Measurements from ENCODE around the gene CCDC9B.

Gene CCDC9B

DNA sequence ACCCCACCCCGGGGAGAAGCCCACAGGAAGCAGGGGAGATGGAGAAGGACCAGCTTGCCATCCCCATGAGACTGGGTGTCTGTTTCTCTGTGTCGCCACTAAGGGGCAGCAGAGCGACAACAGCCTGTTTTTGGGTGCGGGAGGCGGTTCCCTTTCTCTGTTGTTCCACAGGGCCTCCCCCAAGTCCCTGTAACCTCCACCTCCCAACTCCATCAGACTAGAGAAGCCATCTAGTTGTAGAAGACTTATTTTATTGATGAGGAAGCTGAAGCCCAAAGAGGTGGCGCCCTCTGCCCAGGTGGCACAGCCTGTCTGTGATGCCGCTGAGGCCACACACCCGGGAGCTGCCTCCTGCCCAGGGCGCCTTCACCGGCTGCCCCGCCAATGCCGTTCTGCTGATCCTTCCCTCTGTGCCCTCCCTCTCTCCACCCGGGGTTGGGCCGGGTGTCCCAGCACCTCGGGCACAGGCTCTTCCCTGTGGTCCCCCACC, 3.9 kb upstream of the CCDC9B start:
- no peak overlapping the region for H3K4me3 ChIP-seq (ENCODE audit: low read depth, low read length)
- DNase-seq (ENCODE audit: low read depth) = no peak
- TF ChIP-seq, protein P1, sequence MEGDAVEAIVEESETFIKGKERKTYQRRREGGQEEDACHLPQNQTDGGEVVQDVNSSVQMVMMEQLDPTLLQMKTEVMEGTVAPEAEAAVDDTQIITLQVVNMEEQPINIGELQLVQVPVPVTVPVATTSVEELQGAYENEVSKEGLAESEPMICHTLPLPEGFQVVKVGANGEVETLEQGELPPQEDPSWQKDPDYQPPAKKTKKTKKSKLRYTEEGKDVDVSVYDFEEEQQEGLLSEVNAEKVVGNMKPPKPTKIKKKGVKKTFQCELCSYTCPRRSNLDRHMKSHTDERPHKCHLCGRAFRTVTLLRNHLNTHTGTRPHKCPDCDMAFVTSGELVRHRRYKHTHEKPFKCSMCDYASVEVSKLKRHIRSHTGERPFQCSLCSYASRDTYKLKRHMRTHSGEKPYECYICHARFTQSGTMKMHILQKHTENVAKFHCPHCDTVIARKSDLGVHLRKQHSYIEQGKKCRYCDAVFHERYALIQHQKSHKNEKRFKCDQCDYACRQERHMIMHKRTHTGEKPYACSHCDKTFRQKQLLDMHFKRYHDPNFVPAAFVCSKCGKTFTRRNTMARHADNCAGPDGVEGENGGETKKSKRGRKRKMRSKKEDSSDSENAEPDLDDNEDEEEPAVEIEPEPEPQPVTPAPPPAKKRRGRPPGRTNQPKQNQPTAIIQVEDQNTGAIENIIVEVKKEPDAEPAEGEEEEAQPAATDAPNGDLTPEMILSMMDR (IDR thresholded peaks at IDR 0.05; ENCODE audit: control insufficient read depth, extremely low read depth, insufficient read depth) = peak; percentile 81

DNA sequence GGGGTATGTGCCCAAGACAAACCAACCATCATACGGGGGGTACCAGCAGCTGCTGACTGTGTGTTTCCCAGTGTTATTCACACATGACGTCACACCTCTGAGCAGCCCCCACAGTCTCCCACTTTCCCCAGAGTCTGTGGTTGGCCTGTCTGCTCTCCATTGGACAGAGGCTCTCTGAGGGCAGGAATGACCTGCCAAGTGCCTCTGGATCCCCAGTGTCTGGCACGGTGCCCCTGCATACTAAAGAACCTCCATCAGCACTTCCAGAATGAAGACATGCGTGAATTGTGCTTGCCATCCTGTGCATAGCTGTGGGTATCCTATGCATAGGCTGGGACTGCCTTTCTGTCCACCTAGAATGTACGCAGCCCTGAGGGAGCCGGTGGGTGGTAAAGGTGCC, 3.5 kb upstream of the CCDC9B start:
- DNase-seq (ENCODE audit: low read depth) = no peak
- TF ChIP-seq, protein P1 (IDR thresholded peaks at IDR 0.05; ENCODE audit: control insufficient read depth, extremely low read depth, insufficient read depth) = no peak
- no peak overlapping the region for H3K4me3 ChIP-seq (ENCODE audit: low read depth, low read length)

DNA sequence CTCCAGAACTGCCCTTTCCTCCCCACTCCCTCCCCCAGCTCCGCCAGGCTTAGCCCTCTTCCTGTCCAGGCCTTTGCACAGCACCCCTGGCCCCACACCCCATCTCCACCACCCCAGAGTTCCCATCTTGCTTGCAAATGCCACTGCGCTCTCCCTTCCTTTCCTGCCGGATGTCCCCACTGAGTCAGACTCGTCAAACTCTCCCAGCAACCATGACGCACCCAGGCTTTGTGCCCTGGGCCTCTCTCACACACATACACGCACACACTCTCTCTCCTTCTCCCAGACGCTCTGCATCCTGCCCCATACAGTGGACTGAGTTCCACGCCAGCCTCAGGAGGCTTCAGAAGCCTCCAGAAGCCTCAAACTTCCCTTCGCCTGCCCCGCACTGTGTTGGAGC, 2.8 kb upstream of the CCDC9B start:
- TF ChIP-seq, protein P1 (IDR thresholded peaks at IDR 0.05; ENCODE audit: control insufficient read depth, extremely low read depth, insufficient read depth) = no peak
- H3K4me3 ChIP-seq (ENCODE audit: low read depth, low read length) = no peak overlapping the region
- no peak for DNase-seq (ENCODE audit: low read depth)

DNA sequence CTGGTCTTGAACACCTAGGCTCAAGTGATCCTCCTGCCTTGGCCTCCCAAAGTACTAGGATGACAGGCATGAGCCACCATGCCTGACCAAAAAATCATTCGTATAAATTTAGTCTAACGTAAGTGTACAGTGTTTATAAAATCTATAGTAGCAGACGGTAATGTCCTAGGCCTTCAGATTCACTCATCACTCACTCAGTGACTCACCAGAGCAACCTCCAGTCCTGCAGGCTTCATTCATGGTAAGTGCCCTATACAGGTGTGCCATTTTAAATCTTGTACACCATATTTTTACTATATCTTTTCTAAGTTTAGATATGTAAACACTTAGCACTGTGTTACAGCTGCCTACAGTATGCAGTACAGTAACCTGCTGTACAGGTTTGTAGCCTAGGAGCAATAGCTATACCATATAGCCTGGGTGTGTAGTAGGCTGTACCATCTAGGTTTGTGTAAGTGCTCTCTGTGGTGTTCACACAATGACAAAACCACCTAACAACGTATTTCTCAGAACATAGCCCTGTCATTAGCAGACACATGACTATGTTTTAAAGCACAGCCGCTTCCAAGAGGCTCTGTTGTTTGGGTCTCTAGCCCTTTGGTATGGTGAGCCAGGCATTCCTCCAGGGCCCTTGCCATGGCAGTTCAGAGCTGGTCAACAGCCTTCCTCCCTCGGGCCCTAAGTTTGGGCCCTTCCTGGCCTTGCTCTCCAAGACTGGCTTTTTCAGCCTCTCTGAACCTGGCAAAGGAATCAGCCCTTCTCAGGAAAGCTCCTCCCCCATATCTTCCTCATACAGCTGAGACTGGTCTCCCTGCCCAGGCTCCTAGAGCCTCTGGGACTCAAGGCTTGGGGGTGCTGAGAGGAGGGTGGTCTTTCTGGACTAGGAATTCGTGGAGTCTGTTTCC, 1.9 kb upstream of the CCDC9B start:
- no peak for DNase-seq (ENCODE audit: low read depth)

DNA sequence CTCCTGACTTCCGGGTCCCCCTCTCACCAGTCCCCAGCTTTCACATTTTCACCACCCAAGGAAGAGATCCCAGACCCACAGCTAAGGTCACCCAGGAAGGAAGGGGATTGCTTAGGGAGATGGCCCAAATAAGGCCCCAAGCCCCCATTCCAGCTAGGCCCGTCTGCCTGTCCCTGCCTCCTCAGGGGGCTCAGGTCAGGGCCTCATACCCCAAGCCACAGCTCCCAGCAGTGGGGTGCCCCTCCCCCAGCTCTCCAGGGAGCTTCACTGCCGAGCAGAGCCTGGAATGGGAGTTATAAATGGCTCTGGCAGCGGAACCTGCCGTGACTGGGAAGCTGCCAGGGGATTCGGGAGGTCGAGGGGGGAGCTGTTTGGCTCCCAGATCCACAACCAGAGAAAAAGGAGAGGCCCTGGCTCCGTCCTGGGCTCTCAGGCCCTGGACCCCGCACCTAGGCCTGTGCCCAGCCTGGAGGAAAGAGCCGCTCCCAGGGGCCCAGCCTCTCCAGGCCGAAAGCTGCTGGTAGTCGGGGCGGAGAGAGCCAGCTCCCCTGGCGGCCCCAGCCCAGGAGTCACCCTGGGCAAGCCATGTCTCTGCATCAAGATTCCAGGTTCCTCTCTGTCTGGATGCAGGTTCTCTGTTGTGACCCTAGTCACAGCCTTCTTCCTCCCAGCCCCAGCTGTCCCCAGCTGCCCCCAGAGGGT, 550 bp downstream of the CCDC9B start:
- TF ChIP-seq, protein P1 (IDR thresholded peaks at IDR 0.05; ENCODE audit: control insufficient read depth, extremely low read depth, insufficient read depth) = no peak
- DNase-seq (ENCODE audit: low read depth) = no peak
- peak overlapping the region; percentile 55 for H3K4me3 ChIP-seq (ENCODE audit: low read depth, low read length)

More for the DNA sequence above, 1.9 kb upstream of the CCDC9B start:
- TF ChIP-seq, protein P1 (IDR thresholded peaks at IDR 0.05; ENCODE audit: control insufficient read depth, extremely low read depth, insufficient read depth) = no peak
- H3K4me3 ChIP-seq (ENCODE audit: low read depth, low read length) = no peak overlapping the region

DNA sequence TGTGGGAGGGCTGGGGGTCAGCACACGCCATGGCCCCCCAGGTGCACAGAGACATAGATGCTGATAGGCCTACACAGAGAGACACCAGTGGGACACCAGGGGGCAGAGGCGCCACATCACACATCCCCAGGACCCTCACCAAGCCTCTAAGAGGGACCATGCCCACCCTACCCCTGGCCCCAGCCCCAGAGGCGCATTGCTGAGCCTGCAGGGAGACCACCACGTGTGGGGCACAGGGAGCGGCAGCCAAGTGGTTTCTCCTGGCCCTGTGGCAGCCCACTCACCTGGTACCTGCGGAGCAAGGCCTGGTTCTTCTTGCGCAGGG, 1.2 kb downstream of the CCDC9B start:
- H3K4me3 ChIP-seq (ENCODE audit: low read depth, low read length) = peak overlapping the region; percentile 55
- TF ChIP-seq, protein P1 (IDR thresholded peaks at IDR 0.05; ENCODE audit: control insufficient read depth, extremely low read depth, insufficient read depth) = no peak
- DNase-seq (ENCODE audit: low read depth) = no peak
